NCI-H82 (cell line): ENCODE results near the gene PEX14.

Experiments used
- DNase-seq: peaks from one replicate; lab custom pipeline; 2025; lab: John Stamatoyannopoulos, UW

PEX14 gene

GRCh38 chr1:10516925-10517676, 42.4 kb downstream of the PEX14 start:
- DNase-seq: no peak

GRCh38 chr1:10517677-10517982, 42.9 kb downstream of the PEX14 start:
- no peak for DNase-seq

GRCh38 chr1:10519016-10519417, 44.3 kb downstream of the PEX14 start:
- DNase-seq: peak; percentile 62

GRCh38 chr1:10520497-10520896, 45.7 kb downstream of the PEX14 start:
- no peak for DNase-seq

GRCh38 chr1:10520952-10521351, 46.2 kb downstream of the PEX14 start:
- DNase-seq: no peak

GRCh38 chr1:10521537-10522157, 46.9 kb downstream of the PEX14 start:
- no peak for DNase-seq

- DNase-seq: no peak
These were observed 47.6 kb downstream of the PEX14 start for GRCh38 chr1:10522322-10522860.

GRCh38 chr1:10525208-10525607, 50.5 kb downstream of the PEX14 start:
- no peak for DNase-seq

GRCh38 chr1:10528066-10529014, 53.6 kb downstream of the PEX14 start:
- DNase-seq: no peak

- DNase-seq: no peak
These were observed 54.3 kb downstream of the PEX14 start for GRCh38 chr1:10529091-10529490.

- no peak for DNase-seq
These were observed 55.0 kb downstream of the PEX14 start for GRCh38 chr1:10529765-10530164.

GRCh38 chr1:10530281-10530740, 55.6 kb downstream of the PEX14 start:
- peak; percentile 52 for DNase-seq

- peak; percentile 43 for DNase-seq
These were observed 56.2 kb downstream of the PEX14 start for GRCh38 chr1:10530756-10531495.

GRCh38 chr1:10532362-10532761, 57.6 kb downstream of the PEX14 start:
- no peak for DNase-seq

- DNase-seq: no peak
These were observed 59.8 kb downstream of the PEX14 start for GRCh38 chr1:10534519-10534918.

- peak; percentile 16 for DNase-seq
These were observed 61.5 kb downstream of the PEX14 start for GRCh38 chr1:10536133-10536770.

GRCh38 chr1:10537082-10537766, 62.5 kb downstream of the PEX14 start:
- peak; percentile 93 for DNase-seq

- peak; percentile 51 for DNase-seq
These were observed 64.1 kb downstream of the PEX14 start for GRCh38 chr1:10538646-10539355.

GRCh38 chr1:10539411-10540043, 64.8 kb downstream of the PEX14 start:
- DNase-seq: peak; percentile 80
